DND-41 (cell line): ENCODE results near the gene LTBP2.

Experiments
- EZH2 ChIP-seq: IDR thresholded peaks from 3 replicates; pipeline ENCODE4 v1.6.1; 2012; ENCODE audit warnings: borderline replicate concordance, low read depth, mild to moderate bottlenecking, moderate library complexity, low read length, inconsistent platforms; ENCODE audit not compliant: severe bottlenecking
- TF ChIP-seq, protein P1 (sequence below): IDR thresholded peaks from 2 replicates; pipeline ENCODE4 v1.5.1; 2012; ENCODE audit warnings: borderline replicate concordance, low read length, moderate library complexity, mild to moderate bottlenecking; ENCODE audit not compliant: poor library complexity, severe bottlenecking; ENCODE audit errors: extremely low read depth

DNA sequence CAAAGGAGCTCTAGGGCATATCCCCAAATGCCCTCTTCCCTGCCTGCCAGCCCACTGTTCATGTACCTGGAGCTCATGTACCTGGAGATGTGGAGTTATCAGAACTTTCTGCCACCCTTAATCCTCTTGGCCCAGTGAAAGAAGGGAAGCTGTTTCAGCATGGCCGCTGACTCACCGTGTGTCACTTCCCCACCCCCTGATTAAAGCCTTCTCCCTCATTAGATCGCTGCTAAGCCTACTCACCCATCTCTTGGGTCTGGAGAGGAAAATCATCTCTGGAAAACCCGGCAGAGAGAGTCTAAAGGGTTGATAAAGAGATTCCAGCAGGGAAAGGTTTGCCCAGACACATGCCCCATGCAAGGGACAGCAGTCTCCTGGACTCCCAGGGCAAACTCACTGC, 4.5 kb upstream of the LTBP2 start:
- TF ChIP-seq, protein P1, sequence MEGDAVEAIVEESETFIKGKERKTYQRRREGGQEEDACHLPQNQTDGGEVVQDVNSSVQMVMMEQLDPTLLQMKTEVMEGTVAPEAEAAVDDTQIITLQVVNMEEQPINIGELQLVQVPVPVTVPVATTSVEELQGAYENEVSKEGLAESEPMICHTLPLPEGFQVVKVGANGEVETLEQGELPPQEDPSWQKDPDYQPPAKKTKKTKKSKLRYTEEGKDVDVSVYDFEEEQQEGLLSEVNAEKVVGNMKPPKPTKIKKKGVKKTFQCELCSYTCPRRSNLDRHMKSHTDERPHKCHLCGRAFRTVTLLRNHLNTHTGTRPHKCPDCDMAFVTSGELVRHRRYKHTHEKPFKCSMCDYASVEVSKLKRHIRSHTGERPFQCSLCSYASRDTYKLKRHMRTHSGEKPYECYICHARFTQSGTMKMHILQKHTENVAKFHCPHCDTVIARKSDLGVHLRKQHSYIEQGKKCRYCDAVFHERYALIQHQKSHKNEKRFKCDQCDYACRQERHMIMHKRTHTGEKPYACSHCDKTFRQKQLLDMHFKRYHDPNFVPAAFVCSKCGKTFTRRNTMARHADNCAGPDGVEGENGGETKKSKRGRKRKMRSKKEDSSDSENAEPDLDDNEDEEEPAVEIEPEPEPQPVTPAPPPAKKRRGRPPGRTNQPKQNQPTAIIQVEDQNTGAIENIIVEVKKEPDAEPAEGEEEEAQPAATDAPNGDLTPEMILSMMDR, result no peak
- TF ChIP-seq EZH2, result no peak
